ENCODE data around the gene PFKFB1.

Gene PFKFB1

DNA sequence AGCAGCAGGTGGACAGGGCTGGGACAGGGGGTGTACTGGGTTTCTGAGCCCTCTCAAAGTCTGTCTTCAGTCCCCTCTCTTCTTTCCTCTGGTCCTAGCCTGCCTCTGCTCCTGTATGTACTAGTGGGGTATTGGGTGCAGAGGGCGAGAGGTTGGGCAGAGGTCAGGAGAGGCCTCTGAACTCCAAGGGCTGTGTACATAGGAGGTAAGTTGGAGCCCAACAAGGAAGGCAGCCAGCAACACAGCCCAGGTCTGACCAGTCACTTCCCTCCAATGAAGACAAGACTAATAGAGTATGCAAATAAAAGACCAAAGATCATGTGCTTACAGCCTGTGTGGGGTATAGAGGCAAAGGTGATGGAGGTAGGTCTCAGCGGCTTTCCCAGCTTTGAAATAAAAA, at the start of gene PFKFB1:
Gene PFKFB1 (minus strand): TSS at position 90 of the 400 bp plus-strand sequence. CDS start 181 bp downstream, outside the sequence.
- DNase-seq: no peak

DNA sequence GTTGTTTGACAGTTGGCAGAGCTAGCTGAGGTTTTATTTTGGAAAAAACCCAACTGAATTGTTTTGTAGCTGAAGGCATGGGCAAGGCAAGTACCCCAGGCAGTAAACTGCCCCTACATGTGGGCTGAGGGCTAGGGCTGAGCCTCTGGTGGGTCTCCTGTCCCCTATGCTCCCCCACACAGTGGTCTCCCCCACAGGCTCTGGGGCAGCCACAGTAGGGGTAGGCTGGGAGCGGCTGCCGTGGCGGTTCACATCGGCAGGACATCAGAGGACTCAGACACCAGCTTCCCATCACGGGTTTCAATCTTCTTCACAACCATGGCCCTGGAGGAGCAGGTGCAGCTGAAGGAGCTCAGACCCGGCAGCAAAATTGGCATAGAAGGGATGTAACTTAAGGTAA, 47.5 kb upstream of the PFKFB1 start:
- no peak for DNase-seq

DNA sequence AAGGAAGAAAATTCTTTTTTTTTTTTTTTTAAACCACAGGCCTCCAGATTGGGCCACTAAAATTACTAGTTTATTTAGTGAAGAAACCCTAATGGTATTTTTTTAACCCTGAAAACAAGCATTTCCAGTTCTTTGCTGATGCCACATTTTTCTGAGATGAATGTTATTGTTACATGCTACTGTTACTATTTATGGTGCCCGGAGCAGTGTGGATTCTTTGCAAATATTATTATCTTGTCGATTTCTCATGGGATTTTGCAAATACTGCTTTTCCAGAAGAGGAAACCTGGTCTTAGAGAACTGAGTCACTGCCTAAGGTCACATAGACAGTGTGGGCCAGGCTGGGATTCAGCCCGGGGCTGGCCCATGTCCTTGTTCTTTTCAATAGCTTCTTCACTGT, 45.5 kb upstream of the PFKFB1 start:
- DNase-seq: no peak

DNA sequence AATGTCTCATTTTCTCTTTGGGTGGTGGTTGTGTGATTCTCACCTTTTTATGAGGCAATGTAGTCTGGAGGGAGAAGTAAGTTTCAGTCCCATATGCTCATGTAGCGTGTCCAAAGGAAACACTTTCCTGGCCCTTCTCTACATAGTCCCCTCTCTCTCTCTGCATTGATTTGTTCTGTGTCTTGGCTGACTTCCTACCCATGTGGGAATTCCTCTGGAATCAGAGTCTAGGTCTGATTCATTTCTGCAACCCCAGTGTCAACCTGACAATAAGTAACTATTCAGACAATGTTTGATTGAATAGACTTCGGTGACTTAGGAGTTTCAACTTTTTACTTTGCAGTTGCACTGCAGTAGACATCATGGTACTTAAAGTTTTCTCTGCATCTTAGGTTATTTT, 39.4 kb upstream of the PFKFB1 start:
- no peak for DNase-seq

DNA sequence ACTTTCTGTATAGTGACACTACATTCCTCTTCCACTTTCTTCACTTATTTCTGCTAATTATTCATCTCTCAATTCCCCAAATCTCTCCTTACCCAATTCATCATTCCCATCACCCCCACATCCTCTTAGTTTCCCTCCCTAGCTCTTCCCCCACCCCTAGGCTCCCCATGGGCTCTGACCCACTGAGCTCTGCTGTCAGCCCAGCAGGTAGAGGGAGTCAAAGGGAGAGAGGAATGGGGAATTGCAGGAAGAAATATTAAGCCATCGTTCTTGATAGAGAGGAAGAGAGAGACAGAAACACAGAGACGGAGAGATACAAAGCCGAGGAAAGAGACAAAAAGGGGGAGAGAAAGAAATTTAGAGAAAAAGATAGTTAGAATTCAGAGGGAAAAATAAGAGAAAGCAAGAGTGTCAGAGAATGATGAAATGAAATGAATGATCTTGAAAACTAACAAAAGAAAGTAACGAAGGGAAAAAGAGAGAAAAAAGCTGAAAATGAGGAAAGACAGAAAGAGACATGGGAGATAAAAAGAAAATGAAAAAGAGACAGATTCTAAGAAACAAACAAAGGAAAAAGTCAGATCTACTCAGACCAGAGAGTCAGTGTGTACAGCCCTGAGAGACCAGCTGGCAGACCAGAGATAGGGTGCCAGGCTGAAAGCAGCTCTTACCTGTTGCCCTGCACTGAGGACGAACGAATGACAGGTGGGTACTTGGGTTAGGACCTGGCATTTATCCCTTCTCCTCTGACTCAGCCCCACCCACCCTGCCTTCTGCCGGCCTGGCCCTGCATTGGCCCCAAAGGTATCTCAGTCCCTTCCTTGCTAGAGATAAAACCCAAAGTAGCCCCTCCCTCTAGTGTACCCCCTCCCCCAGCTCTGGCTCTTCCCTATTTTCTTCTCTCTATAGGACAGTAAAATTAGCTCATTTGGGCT, 36.5 kb upstream of the PFKFB1 start, which contains the start of gene ALAS2:
Gene ALAS2 (minus strand): TSS at position 707 of the 935 bp plus-strand sequence. CDS start 4,977 bp downstream, outside the sequence.
- DNase-seq: no peak

DNA sequence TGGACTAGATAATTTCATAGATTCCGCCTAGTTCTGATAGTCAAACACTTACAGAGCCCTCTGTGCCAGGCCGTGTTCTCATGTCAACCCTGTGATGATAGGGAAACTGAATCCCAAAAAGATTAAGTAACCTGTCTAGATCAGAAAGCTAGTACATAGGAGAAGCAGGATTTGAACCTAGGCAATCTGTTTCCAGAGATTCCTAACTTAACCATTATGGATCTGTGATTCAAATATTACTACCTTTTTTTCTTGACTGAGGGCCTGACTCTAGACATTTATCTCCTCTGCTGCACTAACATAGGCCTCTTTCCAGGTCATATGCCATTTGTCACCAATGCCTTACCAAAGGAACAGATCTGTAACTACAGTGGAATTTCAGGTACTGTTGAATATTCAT, 35.3 kb upstream of the PFKFB1 start:
- DNase-seq: no peak

DNA sequence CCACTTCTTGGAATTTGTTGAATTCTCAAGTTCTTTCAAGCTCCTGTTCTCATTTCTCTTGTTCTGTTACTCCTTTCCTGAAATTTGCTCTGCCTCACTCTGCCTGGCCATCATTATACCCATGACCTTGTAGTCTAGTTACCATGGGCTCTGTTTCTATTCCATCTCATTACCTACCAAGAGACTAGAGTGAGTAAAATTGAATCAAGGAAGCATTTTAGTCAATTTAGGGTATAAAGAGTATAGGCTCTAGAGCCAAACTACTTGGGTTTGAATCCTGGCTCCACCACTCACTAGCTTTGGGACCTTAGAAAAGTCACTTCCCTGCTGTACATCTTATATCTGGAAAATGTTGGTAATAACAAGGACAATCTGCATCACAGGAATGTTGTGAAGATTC, 34.6 kb upstream of the PFKFB1 start:
- no peak for DNase-seq

DNA sequence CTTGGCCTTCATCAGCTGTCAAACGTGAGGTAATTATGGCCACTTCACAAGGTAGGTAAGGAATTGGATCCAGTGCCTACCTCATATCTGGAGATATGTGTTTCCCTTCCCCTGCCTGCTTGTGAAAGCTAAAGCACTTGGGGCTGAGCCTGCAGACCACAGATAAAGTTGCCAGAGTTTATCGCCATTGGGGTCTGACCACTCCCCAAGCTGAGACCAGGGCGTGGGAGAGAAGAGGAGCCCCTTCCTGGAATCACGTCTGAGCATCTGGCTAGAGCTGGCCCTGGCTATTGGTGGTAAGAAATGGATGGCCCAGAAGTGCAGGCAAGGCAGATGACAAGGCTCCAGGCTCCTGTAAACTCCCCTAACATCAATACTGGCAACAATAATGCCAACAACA, 34.1 kb upstream of the PFKFB1 start:
- DNase-seq: no peak

DNA sequence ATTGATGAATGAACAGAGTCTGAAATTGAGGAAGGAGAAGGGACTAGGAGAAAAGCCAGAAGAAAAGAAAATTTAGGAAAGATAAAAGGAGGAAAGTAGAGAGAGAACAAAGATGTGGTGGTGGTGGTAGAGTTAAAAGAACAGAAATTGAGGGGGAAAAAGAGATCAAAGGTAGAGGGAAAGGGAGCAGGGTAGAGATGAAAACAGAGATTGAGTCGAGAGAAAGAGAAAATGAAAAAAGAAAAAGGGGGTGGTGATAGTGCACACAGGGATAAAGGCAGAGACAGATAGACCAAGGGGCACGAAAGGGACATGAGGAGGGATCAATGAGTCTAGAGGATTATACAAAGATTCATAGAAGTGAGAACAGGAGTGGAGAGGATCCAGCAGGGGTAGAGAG, 32.9 kb upstream of the PFKFB1 start:
- no peak for DNase-seq

DNA sequence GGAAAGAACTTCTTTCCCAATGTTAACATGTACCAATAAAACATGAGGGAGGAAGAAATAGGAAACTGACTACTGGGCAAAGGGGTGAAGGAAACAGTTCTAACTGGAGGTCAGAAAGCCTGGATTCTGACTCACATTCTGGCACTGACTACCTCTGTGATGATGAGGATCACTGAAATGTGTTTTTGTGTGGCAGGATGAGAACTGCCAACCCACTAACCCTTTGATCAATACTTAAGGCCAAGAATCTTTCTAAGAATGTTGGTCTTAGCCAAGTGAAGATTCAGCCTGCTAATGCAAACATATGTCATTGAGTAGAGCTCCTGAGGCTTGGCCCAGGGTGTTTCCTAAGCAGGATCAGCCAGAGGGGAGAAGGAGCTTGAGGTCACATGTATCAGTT, 32.2 kb upstream of the PFKFB1 start:
- DNase-seq: no peak

DNA sequence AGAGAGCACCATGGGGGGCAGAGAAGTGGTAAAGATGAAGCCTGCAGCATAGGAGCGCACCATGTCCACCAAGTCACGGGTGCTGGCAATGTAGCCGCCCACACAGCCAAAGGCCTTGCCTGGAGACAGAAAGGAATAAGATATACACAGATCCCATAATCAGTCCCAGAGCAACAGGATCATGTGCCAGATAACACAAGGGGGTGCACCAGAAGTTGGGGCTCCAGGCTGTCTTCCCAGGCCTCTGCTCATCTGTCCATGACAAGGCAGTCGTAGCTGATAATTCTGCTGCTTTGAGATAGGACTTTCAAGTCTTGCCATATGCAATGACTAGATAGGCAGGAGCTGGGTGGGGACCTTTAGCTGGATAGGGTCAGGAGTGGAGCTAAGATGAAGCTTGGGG, 20.9 kb upstream of the PFKFB1 start:
- DNase-seq: no peak

DNA sequence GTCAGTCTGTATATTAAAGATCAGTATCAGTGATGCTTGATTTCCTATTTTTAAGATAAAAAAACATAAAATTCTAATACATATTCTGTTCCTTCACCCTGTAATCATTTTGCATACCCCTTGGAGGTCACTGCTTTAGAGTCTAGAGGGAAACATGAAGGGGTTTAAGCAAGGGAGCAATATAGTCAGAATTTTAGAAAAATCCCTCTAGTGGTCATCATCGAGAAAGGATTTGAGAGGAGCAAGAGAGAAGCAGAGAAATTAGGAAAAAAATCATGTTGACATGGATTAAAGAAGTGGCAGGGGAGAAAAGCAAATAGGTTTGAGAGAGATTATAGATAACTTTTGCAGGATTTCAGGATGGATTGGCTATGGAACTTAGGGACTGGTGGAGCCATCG, 17.3 kb upstream of the PFKFB1 start:
- peak; percentile 0 for DNase-seq

DNA sequence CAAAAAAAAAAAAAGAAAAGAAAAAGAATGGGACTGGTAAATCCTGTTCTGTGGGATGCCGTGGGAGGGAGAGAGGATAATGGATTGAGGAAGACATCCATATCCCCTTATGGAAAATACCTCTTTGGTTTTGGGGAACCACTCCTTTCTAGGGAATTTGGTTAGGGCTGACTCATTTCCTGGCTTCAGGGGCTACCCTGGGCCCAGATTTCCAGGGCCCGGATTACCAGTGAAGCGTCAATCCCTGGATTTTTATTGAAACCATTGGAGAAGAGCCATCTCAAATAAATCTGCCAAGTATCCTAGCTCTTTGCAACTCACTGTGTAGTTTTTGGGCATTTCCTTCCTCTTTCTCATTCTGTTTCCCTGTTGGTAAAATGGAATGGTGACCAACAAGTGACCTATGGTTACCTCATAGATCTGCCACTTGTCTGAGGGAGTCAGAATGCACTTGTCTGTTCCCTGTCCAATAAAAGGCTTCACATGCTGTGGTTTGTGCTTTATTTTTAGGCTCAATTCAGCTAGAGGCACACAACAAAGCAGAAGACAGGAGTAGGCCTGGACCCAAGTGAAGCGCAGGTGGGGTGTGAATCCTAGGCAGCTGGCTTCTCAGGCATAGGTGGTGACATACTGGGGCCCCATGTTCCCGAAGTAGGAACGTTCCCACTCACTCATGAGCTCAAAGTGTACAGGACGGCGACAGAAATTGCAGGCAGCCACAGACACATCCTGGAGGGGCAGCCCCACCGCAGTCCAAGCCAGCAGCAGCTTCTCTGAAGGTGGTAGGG, 14.8 kb upstream of the PFKFB1 start:
- peak; percentile 87 for DNase-seq

DNA sequence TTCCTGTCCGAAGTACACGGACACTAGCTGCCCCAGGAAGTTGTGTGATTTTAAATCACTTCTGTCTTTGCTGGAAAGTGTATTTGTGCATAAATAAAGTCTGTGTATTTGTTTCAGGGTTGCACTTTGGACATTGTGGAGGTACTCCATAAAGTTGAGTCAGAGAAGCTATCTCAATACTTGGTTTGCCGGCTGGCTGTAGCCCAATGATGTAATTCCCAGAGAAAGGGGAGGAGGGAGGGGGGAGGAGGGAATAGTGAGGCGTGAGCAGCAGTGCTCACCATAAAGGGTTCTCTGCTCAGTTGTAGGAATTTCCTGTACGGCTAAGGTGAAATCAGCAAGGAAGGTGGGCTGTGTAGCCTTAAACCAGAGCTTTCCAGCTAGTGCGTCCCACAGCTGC, 13.7 kb upstream of the PFKFB1 start:
- no peak for DNase-seq

DNA sequence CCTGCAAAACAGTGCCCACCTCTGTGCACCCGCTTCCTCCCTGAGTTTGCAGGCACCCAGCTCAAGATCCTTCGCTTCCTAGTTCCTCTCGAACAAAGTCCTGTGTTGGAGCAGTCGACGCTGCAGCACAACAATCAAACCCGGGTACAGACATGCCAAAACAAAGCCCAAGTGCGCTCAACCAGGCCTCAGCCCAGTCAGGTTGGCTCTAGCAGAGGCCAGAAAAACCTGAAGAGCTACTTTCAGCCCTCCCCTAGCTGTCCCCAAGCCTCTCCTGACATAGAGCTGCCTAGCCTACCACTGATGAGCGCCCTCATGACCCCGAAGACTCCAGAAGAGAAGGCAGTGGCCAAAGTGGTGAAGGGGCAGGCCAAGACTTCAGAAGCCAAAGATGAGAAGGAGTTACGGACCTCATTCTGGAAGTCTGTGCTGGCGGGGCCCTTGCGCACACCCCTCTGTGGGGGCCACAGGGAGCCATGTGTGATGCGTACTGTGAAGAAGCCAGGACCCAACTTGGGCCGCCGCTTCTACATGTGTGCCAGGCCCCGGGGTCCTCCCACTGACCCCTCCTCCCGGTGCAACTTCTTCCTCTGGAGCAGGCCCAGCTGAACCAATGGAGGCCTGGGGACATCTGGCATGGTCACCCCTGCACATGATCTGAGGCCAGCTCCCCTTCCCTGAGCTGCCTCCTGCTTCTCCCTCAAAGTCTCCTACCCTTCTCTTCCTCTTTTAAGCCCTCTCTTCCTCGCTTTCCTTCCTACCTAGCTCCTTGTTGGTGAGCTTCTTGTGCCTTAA, 13.0 kb upstream of the PFKFB1 start:
- no peak for DNase-seq

DNA sequence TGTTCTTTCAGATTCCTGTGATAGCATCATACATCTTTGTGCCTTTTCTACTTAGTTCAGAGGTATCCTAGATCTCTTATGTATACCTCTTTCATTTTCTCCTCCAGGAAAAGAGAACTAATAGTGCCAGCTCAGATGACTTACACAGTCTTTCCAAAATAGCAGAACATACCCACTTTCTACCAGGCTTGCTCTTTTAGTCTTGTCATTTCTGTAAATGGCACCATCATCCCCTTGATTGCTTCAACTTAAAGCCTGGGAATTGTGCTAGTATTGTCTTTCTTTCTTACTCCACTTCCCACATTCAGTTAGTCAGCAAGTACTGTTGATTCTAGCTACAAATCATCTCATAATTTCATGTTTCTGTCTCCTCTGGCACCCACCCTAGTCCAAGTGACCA, 11.3 kb upstream of the PFKFB1 start:
- DNase-seq: no peak

DNA sequence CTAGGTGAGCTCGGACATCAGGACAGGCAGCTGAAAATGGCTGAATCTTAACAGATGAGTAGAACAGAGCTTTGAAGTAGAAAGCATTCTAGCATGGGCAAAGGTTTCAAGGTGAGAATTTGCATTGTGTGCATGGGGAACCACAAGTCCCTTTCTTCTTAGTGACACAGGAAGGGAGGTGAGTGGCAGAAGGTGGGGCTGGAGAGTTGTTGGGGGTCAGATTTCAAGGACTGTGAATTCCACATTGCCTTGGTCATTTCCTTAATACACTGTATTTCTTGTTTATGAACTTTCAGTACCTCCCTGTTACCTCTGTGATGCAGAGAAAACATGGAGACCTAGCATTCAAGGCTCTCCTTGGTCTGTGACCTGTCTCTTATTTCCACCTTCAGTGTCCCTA, 10.2 kb upstream of the PFKFB1 start:
- DNase-seq: no peak

DNA sequence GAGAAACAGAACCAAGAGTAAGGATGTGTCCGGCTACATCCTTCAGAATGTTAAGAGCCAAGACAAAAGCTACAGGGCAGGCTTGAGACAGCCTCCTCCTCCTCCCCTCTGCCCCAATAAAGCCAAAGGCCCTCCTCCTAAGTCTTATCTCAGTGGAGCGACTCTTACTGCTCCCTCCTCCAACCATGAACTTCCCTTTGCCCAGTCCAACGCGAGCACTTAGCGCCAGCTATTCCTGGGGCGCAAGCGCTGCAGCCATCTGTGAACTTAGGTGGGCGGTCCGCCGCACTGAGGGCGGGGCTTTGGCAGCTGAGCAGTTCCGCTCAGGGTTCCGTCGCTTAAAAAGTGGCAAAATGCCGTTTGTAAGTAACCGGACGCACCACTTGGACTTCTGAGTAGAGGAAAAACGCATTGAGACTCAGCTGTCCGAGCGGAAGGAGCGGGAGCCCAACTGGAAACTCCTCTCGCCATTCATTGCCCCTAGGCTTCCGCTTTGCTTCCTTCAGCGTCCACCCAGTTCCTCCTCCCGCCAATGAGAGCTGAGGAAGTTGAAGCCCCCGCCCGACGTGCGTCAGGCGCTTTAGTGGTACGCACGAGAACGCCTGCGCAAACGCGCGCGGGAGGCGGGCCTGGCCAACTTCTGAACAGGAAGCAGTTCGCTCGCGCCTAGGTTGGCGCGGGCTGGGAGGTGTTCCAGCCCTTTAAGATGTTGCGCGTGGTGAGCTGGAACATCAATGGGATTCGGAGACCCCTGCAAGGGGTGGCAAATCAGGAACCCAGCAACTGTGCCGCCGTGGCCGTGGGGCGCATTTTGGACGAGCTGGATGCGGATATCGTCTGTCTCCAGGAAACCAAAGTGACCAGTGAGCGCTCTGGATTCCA, 6.0 kb upstream of the PFKFB1 start, which contains the start of gene APEX2:
Gene APEX2 (plus strand): TSS at position 647 of the 882 bp plus-strand sequence. CDS start 60 bp downstream, at position 707.
- peak; percentile 91 for DNase-seq

DNA sequence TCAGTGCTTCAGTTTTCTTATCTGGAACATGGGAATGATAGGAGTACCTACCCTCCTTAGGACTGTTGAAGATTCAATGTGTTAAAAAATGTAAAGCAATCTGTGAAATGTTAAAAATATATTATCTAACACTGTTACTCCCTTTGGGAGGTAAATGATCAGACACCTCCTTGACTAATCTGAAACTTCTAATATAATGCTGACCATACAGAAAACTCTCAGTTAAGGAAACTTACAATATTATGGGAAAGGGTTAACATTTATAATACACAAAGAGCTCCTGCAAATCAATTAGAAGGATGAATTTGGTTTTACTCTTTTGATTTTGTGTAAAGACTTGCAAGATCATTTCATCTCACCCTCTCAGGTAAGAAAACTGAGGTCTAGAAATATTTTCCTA, 1.6 kb upstream of the PFKFB1 start:
- no peak for DNase-seq

DNA sequence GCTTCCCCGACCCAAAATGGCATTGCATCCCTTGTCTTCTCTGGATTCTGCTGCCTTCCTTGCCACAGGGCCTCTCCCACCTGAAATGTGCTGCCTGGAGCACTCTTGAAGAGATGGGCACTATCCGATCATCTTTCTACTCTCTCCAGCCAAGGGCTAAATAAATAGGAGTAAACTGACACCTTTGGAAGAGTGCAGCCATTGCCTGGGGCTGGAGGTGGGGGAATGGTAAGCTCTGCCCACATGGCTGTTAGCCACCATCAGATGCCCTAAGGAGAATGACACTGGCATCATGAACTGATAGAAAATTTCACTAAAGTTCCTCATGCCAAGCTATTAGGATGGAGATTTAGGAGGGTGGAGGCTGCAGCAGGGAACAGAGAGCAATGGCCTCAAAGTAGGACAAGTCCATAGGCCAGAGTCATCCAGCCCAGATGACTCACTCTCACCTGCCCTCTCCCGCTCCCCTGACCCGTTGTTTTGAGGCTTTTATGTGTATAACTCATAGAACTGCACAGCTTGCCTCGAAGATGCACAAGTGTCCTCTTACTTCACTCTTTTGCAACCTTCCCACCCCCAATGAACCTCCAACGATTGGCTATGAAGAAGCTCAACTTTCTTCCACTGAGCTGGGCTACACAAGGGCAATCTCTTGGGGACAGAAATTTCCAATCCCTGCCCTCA, 822 bp upstream of the PFKFB1 start:
- DNase-seq: peak; percentile 82

DNA sequence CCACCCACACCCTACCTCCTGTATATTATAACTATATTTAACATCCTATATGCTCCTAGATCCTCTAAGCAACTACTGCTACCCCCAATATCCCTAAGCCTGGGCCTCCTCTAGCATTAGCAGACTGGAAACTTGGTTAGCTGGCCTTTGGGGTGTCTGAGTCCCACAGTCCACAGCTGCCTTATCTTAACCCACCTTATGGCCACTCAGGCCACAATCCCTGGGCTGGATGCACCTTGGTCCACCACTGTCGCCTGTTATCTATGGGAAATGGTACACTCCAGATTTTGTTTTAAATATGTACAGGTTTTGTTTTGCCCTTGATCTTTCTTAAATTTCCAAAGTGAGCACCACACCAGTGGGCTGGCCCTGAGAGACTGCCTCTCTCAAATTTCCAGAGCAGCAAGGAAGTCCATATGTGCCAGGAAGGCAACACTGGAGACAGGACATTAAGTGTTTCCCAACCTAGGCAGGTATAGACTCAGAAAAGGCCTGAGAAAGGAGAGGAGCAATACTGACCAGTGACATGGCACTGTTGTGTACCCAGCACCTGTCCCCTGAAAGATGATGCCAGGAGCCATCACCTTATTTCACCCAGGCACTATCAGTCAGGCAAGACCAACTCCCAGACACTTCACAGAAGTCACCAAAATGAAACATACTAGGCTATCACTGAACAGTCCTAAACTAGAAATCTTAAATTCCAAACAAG, 921 bp downstream of the PFKFB1 start:
- no peak for DNase-seq
